ENCODE measurements around the gene TANGO2. TPM values are rescaled to one million over a fixed set of nuclear protein-coding genes. Genes with fewer than 3 reads are reported as not detected.

Gene TANGO2
- total RNA-seq, 1 experiment from 2014 or later: 21.5 TPM

- no TSS peak for BruUV-seq (replicated peaks)
- Histone ChIP-seq H3K36me3 (ENCODE audit: insufficient read depth, low read length, poor library complexity, severe bottlenecking) (peaks cover 85% of the 10 kb centered on the region), H3K9me3 (ENCODE audit: low read depth, low read length, poor library complexity, severe bottlenecking) (no peaks in the 10 kb centered on the region), H3K27me3 (replicated peaks; ENCODE audit: insufficient read depth, low read depth, low read length, poor library complexity) (no peaks in the 10 kb centered on the region), H3K4me1 (ENCODE audit: insufficient read depth, low read length, poor library complexity, severe bottlenecking) (no peaks in the 10 kb centered on the region), H3K27ac (ENCODE audit: low read depth, low read length, poor library complexity, severe bottlenecking) (no peak overlapping the region), H3K4me3 (ENCODE audit: low read depth, low read length, poor library complexity, severe bottlenecking) (no peak overlapping the region)
- intact Hi-C loops (cut with micrococcal nuclease; ENCODE audit: unreplicated experiment): no loop called here
- no peak for DNase-seq (ENCODE audit: low spot score)
- ChIA-PET POLR2A (ENCODE audit: low non-redundant PET) (no interaction called here), CTCF (no interaction called here)
- TF ChIP-seq EZH2 (IDR thresholded peaks at IDR 0.05; ENCODE audit: borderline replicate concordance, low read depth, low read length, poor library complexity, severe bottlenecking) (no peak), CTCF (conservative IDR thresholded peaks at IDR 0.05; ENCODE audit: low read depth, low read length) (no peak)
These were observed 86.6 kb downstream of the TANGO2 start for GRCh38 chr22:20107471-20107901.

- H3K27me3 ChIP-seq (replicated peaks; ENCODE audit: insufficient read depth, low read depth, low read length, poor library complexity): no peaks in the 10 kb centered on the region
- ChIA-PET CTCF (no interaction called here), POLR2A (ENCODE audit: low non-redundant PET) (no interaction called here)
- intact Hi-C loops (cut with micrococcal nuclease; ENCODE audit: unreplicated experiment): no loop called here
- no peaks in the 10 kb centered on the region for H3K4me1 ChIP-seq (ENCODE audit: insufficient read depth, low read length, poor library complexity, severe bottlenecking)
- no peaks in the 10 kb centered on the region for H3K9me3 ChIP-seq (ENCODE audit: low read depth, low read length, poor library complexity, severe bottlenecking)
- H3K27ac ChIP-seq (ENCODE audit: low read depth, low read length, poor library complexity, severe bottlenecking): no peak overlapping the region
- no peak overlapping the region for H3K4me3 ChIP-seq (ENCODE audit: low read depth, low read length, poor library complexity, severe bottlenecking)
- no TSS peak for BruUV-seq (replicated peaks)
- H3K36me3 ChIP-seq (ENCODE audit: insufficient read depth, low read length, poor library complexity, severe bottlenecking): peaks cover 88% of the 10 kb centered on the region
- TF ChIP-seq CTCF (conservative IDR thresholded peaks at IDR 0.05; ENCODE audit: low read depth, low read length): no peak
- no peak for TF ChIP-seq EZH2 (IDR thresholded peaks at IDR 0.05; ENCODE audit: borderline replicate concordance, low read depth, low read length, poor library complexity, severe bottlenecking)
- no peak for DNase-seq (ENCODE audit: low spot score)
These were observed 87.2 kb downstream of the TANGO2 start for GRCh38 chr22:20107951-20108756.

GRCh38 chr22:20108757-20109230 lies 87.9 kb downstream of the TANGO2 start:
- no peak overlapping the region for H3K27ac ChIP-seq (ENCODE audit: low read depth, low read length, poor library complexity, severe bottlenecking)
- intact Hi-C loops (cut with micrococcal nuclease; ENCODE audit: unreplicated experiment): no loop called here
- ChIA-PET POLR2A (ENCODE audit: low non-redundant PET) (interaction anchor here (0.6 kb wide), 1 partner anchor 903 kb away, joined by 3 read pairs; no protein-coding TSS in a partner anchor), CTCF (interaction anchor here (0.5 kb wide), 1 partner anchor 455 kb away, joined by 3 read pairs; no protein-coding TSS in a partner anchor)
- no peak for DNase-seq (ENCODE audit: low spot score)
- H3K27me3 ChIP-seq (replicated peaks; ENCODE audit: insufficient read depth, low read depth, low read length, poor library complexity): no peaks in the 10 kb centered on the region
- BruUV-seq (replicated peaks): no TSS peak
- no peak for TF ChIP-seq CTCF (conservative IDR thresholded peaks at IDR 0.05; ENCODE audit: low read depth, low read length)
- no peak for TF ChIP-seq EZH2 (IDR thresholded peaks at IDR 0.05; ENCODE audit: borderline replicate concordance, low read depth, low read length, poor library complexity, severe bottlenecking)
- no peak overlapping the region for H3K4me3 ChIP-seq (ENCODE audit: low read depth, low read length, poor library complexity, severe bottlenecking)
- peaks cover 87% of the 10 kb centered on the region for H3K36me3 ChIP-seq (ENCODE audit: insufficient read depth, low read length, poor library complexity, severe bottlenecking)
- no peaks in the 10 kb centered on the region for H3K4me1 ChIP-seq (ENCODE audit: insufficient read depth, low read length, poor library complexity, severe bottlenecking)
- H3K9me3 ChIP-seq (ENCODE audit: low read depth, low read length, poor library complexity, severe bottlenecking): no peaks in the 10 kb centered on the region

All from A673 (cell line).